NCI-H524 (cell line): ENCODE measurements around the gene PAX3.
"Not testable (repeated sequence)": the region's sequence is repeated elsewhere in the genome, so short reads cannot be mapped to it uniquely, and the experiment has no call there.

Source experiments
- DNase-seq, 2 experiments: peaks; one replicate each; lab custom pipeline; 2025; lab: John Stamatoyannopoulos, UW

Gene PAX3

GRCh38 chr2:222213049-222213448 is 85.7 kb downstream of the PAX3 start:
- no peak for DNase-seq

- DNase-seq, result no peak
Measured at GRCh38 chr2:222212571-222212970, 86.2 kb downstream of the PAX3 start.

- no peak for DNase-seq
Measured at GRCh38 chr2:222208010-222208690, 90.6 kb downstream of the PAX3 start.

- no peak for DNase-seq
Measured at GRCh38 chr2:222205136-222205535, 93.7 kb downstream of the PAX3 start.

GRCh38 chr2:222203041-222203440 is 95.8 kb downstream of the PAX3 start:
- no peak for DNase-seq

- no peak for DNase-seq
Measured at GRCh38 chr2:222196159-222196558, 102.6 kb downstream of the PAX3 start.

GRCh38 chr2:222194669-222195068 is 104.1 kb downstream of the PAX3 start:
- no peak for DNase-seq

- DNase-seq, result peak; percentile 3 to 47
Measured at GRCh38 chr2:222193328-222193983, 105.3 kb downstream of the PAX3 start.

GRCh38 chr2:222180619-222181018 is 118.2 kb downstream of the PAX3 start:
- no peak for DNase-seq

GRCh38 chr2:222179592-222179991 is 119.2 kb downstream of the PAX3 start:
- no peak for DNase-seq

- no peak for DNase-seq
Measured at GRCh38 chr2:222178450-222178849, 120.3 kb downstream of the PAX3 start.

- no peak for DNase-seq
Measured at GRCh38 chr2:222176890-222177289, 121.9 kb downstream of the PAX3 start.

- DNase-seq, result no peak
Measured at GRCh38 chr2:222174450-222174849, 124.3 kb downstream of the PAX3 start.

- no peak for DNase-seq
Measured at GRCh38 chr2:222169346-222169745, 129.5 kb downstream of the PAX3 start.

- DNase-seq, result peak in 1 of 2 experiments; percentile 15
Measured at GRCh38 chr2:222167762-222168161, 131.0 kb downstream of the PAX3 start.

GRCh38 chr2:222160944-222161343 is 137.9 kb downstream of the PAX3 start:
- DNase-seq, result no peak

- DNase-seq, result no peak
Measured at GRCh38 chr2:222160125-222160524, 138.7 kb downstream of the PAX3 start.

GRCh38 chr2:222159221-222159620 is 139.6 kb downstream of the PAX3 start:
- no peak for DNase-seq

- DNase-seq, result not testable (repeated sequence)
Measured at GRCh38 chr2:222155003-222155664, 143.7 kb downstream of the PAX3 start.
